Lower lobe of right lung (tissue), 2 donors: ENCODE measurements around the gene CALCR. TPM values are rescaled to one million over a fixed set of nuclear protein-coding genes. Genes with fewer than 3 reads are reported as not detected.
"Not testable (repeated sequence)": the region's sequence is repeated elsewhere in the genome, so short reads cannot be mapped to it uniquely, and the experiment has no call there.

Experiments
- ATAC-seq, 2 donors: fragments of 200-7000 bp; cut with Tn5 transposase; one replicate each; pipeline ENCODE4 v1.9.1; 2020 to 2022; ENCODE audit warnings: mild to moderate bottlenecking in 2 of 2, moderate library complexity in 2 of 2
- DNase-seq: peaks from one replicate; pipeline ENCODE4 v3.0.0-alpha.2; 2020
- H3K27ac ChIP-seq: fragments of 200-600 bp; one replicate; pipeline ENCODE4 v1.8.0; 2022
- H3K27me3 ChIP-seq: fragments of 200-600 bp; one replicate; pipeline ENCODE4 v1.8.0; 2022; ENCODE audit warnings: low read depth
- H3K36me3 ChIP-seq: fragments of 200-600 bp; one replicate; pipeline ENCODE4 v1.8.0; 2022; ENCODE audit warnings: mild to moderate bottlenecking
- H3K4me1 ChIP-seq: fragments of 200-600 bp; one replicate; pipeline ENCODE4 v1.8.0; 2022
- H3K4me3 ChIP-seq: fragments of 200-600 bp; one replicate; pipeline ENCODE4 v1.8.0; 2022; ENCODE audit warnings: mild to moderate bottlenecking
- H3K9me3 ChIP-seq: fragments of 200-600 bp; one replicate; pipeline ENCODE4 v1.8.0; 2022
- intact Hi-C: fragments of 100-400 bp; cut with DNase I; formaldehyde crosslinking; loops from one replicate; pipeline ENCODE4 v1.11.0; 2022
- total RNA-seq: library from RNA; stranded (reverse); fragmentation: NEBNext Ultra II Directional; extraction: Animal tissue kit (Norgen Biotek cat#: 25700); gene quantifications from one replicate; pipeline ENCODE4 v1.2.1, GENCODE V29; 2021
- TF ChIP-seq, protein P1 (sequence below): fragments of 200-600 bp; IDR thresholded peaks from one replicate; pipeline ENCODE4 v1.8.0; 2022; ENCODE audit warnings: antibody characterized with exemption, mild to moderate bottlenecking
- donor health status: DM: no; HTN: yes; CAD: no; lungs with severe emphysema.

The CALCR gene
- total RNA-seq, 1 donor from 2014 or later = 0.24 TPM

DNA sequence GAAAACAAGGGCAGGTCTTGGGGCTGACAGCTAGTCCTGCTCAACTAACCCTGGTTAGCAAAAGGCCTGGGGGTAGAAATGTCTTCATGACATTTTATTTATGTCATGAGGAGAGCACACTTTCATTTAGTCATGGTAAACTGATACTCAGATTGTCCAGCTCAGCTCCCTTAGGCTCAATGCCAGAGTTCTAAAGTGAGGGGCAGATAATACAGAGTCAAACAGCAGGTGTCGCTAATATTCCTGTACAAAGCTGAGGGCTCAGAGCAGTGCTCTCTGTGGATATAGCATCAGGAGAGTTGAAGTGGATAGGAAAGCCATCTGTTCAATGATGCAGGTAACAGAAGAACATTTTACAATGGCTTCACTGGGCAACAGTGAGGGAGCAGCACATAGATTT, 26.8 kb upstream of the CALCR start:
- Histone ChIP-seq H3K4me1 (no peaks in the 10 kb centered on the region), H3K9me3 (no peaks in the 10 kb centered on the region), H3K36me3 (no peaks in the 10 kb centered on the region), H3K27me3 (no peaks in the 10 kb centered on the region), H3K4me3 (no peak overlapping the region), H3K27ac (no peak overlapping the region)
- no peak for DNase-seq
- ATAC-seq = no peak
- intact Hi-C loops = no loop called here
- TF ChIP-seq, protein P1, sequence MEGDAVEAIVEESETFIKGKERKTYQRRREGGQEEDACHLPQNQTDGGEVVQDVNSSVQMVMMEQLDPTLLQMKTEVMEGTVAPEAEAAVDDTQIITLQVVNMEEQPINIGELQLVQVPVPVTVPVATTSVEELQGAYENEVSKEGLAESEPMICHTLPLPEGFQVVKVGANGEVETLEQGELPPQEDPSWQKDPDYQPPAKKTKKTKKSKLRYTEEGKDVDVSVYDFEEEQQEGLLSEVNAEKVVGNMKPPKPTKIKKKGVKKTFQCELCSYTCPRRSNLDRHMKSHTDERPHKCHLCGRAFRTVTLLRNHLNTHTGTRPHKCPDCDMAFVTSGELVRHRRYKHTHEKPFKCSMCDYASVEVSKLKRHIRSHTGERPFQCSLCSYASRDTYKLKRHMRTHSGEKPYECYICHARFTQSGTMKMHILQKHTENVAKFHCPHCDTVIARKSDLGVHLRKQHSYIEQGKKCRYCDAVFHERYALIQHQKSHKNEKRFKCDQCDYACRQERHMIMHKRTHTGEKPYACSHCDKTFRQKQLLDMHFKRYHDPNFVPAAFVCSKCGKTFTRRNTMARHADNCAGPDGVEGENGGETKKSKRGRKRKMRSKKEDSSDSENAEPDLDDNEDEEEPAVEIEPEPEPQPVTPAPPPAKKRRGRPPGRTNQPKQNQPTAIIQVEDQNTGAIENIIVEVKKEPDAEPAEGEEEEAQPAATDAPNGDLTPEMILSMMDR = no peak

DNA sequence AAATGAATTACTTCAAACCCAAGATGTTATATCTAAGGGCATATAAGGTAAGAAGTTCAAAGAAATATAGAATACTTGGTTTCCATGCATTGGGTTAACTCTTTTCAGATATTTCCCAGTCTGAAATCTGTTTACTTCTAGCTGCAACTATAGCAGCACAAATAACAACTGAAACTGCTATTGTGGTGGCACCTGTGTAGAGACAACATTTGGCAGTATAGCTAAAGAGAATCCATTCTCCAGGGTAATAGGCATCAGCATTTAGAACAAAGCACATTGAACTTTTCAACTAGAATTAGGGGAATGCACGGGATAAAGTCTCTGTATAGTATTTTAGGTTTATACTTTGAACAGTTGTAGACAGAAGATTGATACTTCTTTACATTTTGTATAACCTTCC, 19.7 kb upstream of the CALCR start:
- Histone ChIP-seq H3K36me3 (no peaks in the 10 kb centered on the region), H3K27me3 (no peaks in the 10 kb centered on the region), H3K9me3 (no peaks in the 10 kb centered on the region), H3K27ac (no peak overlapping the region), H3K4me1 (no peaks in the 10 kb centered on the region), H3K4me3 (no peak overlapping the region)
- intact Hi-C loops = no loop called here
- TF ChIP-seq, protein P1 = no peak
- no peak for ATAC-seq
- DNase-seq = no peak

DNA sequence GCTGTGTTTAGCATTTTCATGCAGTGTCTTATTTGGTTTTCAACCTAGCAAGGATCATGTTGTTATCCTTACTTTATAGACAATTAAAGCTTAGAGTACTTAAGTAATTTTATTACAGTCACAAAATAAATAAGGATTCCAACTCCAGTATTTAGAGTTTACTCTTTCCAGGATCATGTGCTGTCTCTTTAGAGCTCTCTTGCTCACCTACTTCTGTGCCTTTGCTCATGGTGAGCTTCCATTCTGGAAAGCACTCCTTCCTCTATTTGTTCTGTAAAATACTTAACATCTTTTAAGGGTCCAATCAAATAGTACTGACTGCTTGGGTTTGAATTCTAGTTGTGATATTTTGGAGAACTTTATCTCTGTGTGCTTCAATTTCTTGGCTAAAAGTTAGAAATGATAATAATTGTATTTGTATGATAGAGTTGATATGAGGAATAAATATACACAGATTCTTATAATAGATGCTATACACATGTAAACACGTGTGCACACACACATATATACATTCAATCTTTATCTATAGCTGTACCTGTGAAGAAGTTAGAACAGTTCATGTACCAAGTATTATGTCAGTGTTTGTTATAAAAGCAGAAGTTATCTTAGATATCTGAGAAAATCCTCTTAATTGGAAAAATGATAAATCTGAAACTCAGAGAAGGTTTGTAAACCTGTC, 18.2 kb upstream of the CALCR start:
- Histone ChIP-seq H3K4me3 (no peak overlapping the region), H3K4me1 (no peaks in the 10 kb centered on the region)

DNA sequence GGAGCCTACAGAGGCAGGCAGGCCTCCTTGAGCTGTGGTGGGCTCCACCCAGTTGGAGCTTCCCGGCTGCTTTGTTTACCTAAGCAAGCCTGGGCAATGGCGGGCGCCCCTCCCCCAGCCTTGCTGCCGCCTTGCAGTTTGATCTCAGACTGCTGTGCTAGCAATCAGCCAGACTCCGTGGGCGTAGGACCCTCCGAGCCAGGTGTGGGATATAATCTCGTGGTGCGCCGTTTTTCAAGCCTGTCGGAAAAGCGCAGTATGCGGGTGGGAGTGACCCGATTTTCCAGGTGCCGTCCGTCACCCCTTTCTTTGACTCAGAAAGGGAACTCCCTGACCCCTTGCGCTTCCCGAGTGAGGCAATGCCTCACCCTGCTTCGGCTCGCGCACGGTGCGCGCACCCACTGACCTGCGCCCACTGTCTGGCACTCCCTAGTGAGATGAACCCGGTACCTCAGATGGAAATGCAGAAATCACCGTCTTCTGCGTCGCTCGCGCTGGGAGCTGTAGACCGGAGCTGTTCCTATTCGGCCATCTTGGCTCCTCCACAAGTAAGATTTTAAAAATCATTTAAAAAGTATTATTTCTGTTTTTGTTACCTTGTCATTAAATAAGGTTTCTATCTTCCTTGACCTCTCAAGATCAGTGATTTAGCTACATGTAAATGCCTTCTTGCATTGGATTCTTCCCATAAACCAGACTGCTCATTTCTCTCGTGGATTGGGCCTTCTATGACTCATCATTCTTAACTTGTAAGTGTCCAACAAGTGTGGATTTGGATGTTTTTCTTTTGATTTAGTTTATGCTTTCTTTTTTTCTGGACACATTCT, 16.9 kb upstream of the CALCR start:
- H3K36me3 ChIP-seq, intact Hi-C loops, H3K9me3 ChIP-seq, ATAC-seq, DNase-seq, H3K27me3 ChIP-seq, H3K4me3 ChIP-seq, H3K27ac ChIP-seq, H3K4me1 ChIP-seq: not testable (repeated sequence)

More for the DNA sequence above, 18.2 kb upstream of the CALCR start:
- intact Hi-C loops = no loop called here
- no peak for DNase-seq
- no peaks in the 10 kb centered on the region for H3K36me3 ChIP-seq
- TF ChIP-seq, protein P1 = no peak
- no peaks in the 10 kb centered on the region for H3K27me3 ChIP-seq
- no peak for ATAC-seq
- no peaks in the 10 kb centered on the region for H3K9me3 ChIP-seq
- no peak overlapping the region for H3K27ac ChIP-seq

DNA sequence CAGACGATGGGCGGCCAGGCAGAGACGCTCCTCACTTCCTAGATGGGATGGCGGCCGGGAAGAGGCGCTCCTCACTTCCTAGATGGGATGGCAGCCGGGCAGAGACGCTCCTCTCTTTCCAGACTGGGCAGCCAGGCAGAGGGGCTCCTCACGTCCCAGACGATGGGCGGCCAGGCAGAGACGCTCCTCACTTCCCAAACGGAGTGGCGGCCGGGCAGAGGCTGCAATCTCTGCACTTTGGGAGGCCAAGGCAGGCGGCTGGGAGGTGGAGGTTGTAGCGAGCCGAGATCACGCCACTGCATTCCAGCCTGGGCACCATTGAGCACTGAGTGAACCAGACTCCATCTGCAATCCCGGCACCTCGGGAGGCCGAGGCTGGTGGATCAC, 11.9 kb upstream of the CALCR start:
- H3K4me3 ChIP-seq, H3K9me3 ChIP-seq, H3K27ac ChIP-seq, H3K36me3 ChIP-seq, H3K27me3 ChIP-seq, ATAC-seq, DNase-seq, H3K4me1 ChIP-seq, intact Hi-C loops: not testable (repeated sequence)

DNA sequence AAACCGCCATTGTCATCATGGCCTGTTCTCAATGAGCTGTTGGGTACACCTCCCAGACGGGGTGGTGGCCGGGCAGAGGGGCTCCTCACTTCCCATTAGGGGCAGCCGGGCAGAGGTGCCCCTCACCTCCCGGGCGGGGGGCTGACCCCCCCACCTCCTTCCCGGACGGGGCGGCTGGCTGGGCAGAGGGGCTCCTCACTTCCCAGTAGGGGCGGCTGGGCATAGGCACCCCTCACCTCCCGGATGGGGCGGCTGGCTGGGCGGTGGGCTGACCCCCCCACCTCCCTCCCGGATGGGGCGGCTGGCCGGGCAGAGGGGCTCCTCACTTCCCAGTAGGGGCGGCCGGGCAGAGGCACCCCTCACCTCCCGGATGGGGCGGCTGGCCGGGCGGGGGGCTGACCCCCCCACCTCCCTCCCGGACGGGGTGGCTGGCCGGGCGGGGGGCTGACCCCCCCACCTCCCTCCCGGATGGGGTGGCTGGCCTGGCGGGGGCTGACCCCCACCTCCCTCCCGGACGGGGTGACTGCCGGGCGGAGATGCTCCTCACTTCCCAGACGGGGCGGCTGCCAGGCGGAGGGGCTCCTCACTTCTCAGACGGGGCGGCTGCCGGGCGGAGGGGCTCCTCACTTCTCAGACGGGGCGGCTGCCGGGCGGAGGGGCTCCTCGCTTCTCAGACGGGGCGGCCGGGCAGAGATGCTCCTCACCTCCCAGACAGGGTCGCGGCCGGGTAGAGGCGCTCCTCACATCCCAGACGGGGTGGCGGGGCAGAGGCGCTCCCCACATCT, 11.4 kb upstream of the CALCR start:
- ATAC-seq, DNase-seq, H3K4me1 ChIP-seq, H3K27me3 ChIP-seq, H3K27ac ChIP-seq, H3K9me3 ChIP-seq, H3K4me3 ChIP-seq, intact Hi-C loops, H3K36me3 ChIP-seq: not testable (repeated sequence)
